HepG2 (cell line): ENCODE measurements around the gene FUT6. TPM values are rescaled to one million over a fixed set of nuclear protein-coding genes. Genes with fewer than 3 reads are reported as not detected.

Experiments
- AFF4 ChIP-seq: sonication (generic); formaldehyde crosslinking; IDR thresholded peaks from 2 replicates; pipeline ENCODE4 v1.4.0; 2020; ENCODE audit warnings: missing genetic modification reagents
- CAMTA2 ChIP-seq: sonication (generic); formaldehyde crosslinking; IDR thresholded peaks from 2 replicates; pipeline ENCODE4 v1.4.0; 2020; ENCODE audit warnings: mild to moderate bottlenecking, missing genetic modification reagents, borderline replicate concordance
- CEBPZ ChIP-seq: IDR thresholded peaks from 2 replicates; pipeline ENCODE4 v1.6.1; 2012; ENCODE audit warnings: low read length, improper control_type of control experiment
- ETV6 ChIP-seq: sonication (generic); formaldehyde crosslinking; conservative IDR thresholded peaks from 2 replicates; pipeline ENCODE4 v1.4.0; 2020; ENCODE audit warnings: missing genetic modification reagents
- FUBP1 ChIP-seq: sonication (generic); formaldehyde crosslinking; IDR thresholded peaks from 2 replicates; pipeline ENCODE4 v1.5.1; 2020; ENCODE audit warnings: missing genetic modification reagents, mild to moderate bottlenecking, borderline replicate concordance
- GZF1 ChIP-seq: sonication (generic); formaldehyde crosslinking; IDR thresholded peaks from 2 replicates; pipeline ENCODE4 v1.5.1; 2020; ENCODE audit warnings: mild to moderate bottlenecking, missing genetic modification reagents
- MYPOP ChIP-seq: sonication (generic); formaldehyde crosslinking; IDR thresholded peaks from 2 replicates; pipeline ENCODE4 v1.8.1; 2023; ENCODE audit warnings: mild to moderate bottlenecking, moderate library complexity, missing genetic modification reagents
- NPAS2 ChIP-seq: sonication (generic); formaldehyde crosslinking; IDR thresholded peaks from 2 replicates; pipeline ENCODE4 v1.8.0; 2022; ENCODE audit warnings: mild to moderate bottlenecking, missing genetic modification reagents, borderline replicate concordance
- SAFB2 ChIP-seq: sonication (generic); formaldehyde crosslinking; IDR thresholded peaks from 2 replicates; pipeline ENCODE4 v1.5.1; 2020; ENCODE audit warnings: missing genetic modification reagents, low read depth, mild to moderate bottlenecking, borderline replicate concordance
- SOX5 ChIP-seq: IDR thresholded peaks from 2 replicates; pipeline ENCODE4 v1.6.1; 2016; ENCODE audit warnings: borderline replicate concordance
- TP53 ChIP-seq: sonication (generic); formaldehyde crosslinking; conservative IDR thresholded peaks from 2 replicates; pipeline ENCODE4 v1.4.0; 2020; ENCODE audit warnings: missing genetic modification reagents
- ZBTB20 ChIP-seq: sonication (generic); formaldehyde crosslinking; IDR thresholded peaks from 2 replicates; pipeline ENCODE4 v1.8.1; 2023; ENCODE audit warnings: missing genetic modification reagents, low read depth, mild to moderate bottlenecking, borderline replicate concordance
- ZBTB21 ChIP-seq: sonication (generic); formaldehyde crosslinking; IDR thresholded peaks from 2 replicates; pipeline ENCODE4 v1.4.0; 2020; ENCODE audit warnings: missing genetic modification reagents
- ZC3H4 ChIP-seq: sonication (generic); formaldehyde crosslinking; IDR thresholded peaks from 2 replicates; pipeline ENCODE4 v1.4.0; 2020; ENCODE audit warnings: missing genetic modification reagents, borderline replicate concordance
- ZNF121 ChIP-seq: sonication (generic); formaldehyde crosslinking; IDR thresholded peaks from 2 replicates; pipeline ENCODE4 v1.5.0; 2020; ENCODE audit warnings: mild to moderate bottlenecking, missing genetic modification reagents
- ZNF337 ChIP-seq: sonication (generic); formaldehyde crosslinking; IDR thresholded peaks from 2 replicates; pipeline ENCODE4 v1.5.1; 2020; ENCODE audit warnings: missing genetic modification reagents, low read depth, mild to moderate bottlenecking, borderline replicate concordance
- polyA plus RNA-seq, 8 experiments: library from polyadenylated mRNA; depleted of rRNA in 3 of 8; stranded (reverse) in 7 of 8; unstranded in 1 of 8; fragments of >200 nt; fragmentation: Illumina TruSeq in 4 of 8; extraction: Trizol in 4 of 8; gene quantifications; 2 replicates each; pipeline versions ENCODE4 v1.2.1 to v1.2.3, GENCODE V29; 2011 to 2016; ENCODE audit warnings: low read depth in 4 of 8, missing spikeins in 1 of 8, mixed read lengths in 1 of 8; ENCODE audit not compliant: insufficient read depth in 1 of 8
- total RNA-seq, 5 experiments: library from RNA; depleted of rRNA; stranded (reverse); fragments of >200 nt; fragmentation: Illumina TruSeq; extraction: Trizol; gene quantifications; 2 replicates each; pipeline ENCODE4 v1.2.3, GENCODE V29; 2016; ENCODE audit warnings: low read depth in 1 of 5

FUT6 gene
- total and polyA plus RNA-seq, 2 of the 13 experiments (the other 11 are each of a cell fraction or from before 2014, with no cell fraction given): 8.2 to 27.7 TPM

GRCh38 chr19:5790559-5791520 is 48.7 kb downstream of the FUT6 start, which contains the start of gene DUS3L (continued):
- TF ChIP-seq FUBP1 (no peak), CEBPZ (no peak), ZBTB21 (CRISPR knock-in tag) (peak; percentile 99), ETV6 (CRISPR knock-in tag) (no peak; the same call in 1 of the 2 replicates), MYPOP (0 out of 2 replicates have a peak, but pooled peaks have one; percentile 56), ZBTB20 (CRISPR knock-in tag) (peak; percentile 65; the same call in 1 of the 2 replicates), TP53 (peak; percentile 28; the same call in 1 of the 2 replicates), ZNF121 (CRISPR knock-in tag) (peak; percentile 65), NPAS2 (CRISPR knock-in tag) (no peak), CAMTA2 (no peak), ZNF337 (CRISPR knock-in tag) (0 out of 2 replicates have a peak, but pooled peaks have one; percentile 14), SOX5 (no peak; the same call in 1 of the 2 replicates), SAFB2 (CRISPR knock-in tag) (peak; percentile 99), ZC3H4 (peak; percentile 40; the same call in 1 of the 2 replicates), AFF4 (CRISPR knock-in tag) (no peak), GZF1 (CRISPR knock-in tag) (peak; percentile 69; the same call in 1 of the 2 replicates)
